H1 (cell line): Measurements from ENCODE around the gene HIVEP3. TPM values are rescaled to one million over a fixed set of nuclear protein-coding genes. Genes with fewer than 3 reads are reported as not detected.
A peak's percentile ranks its signal among the peaks of the same experiment; 100 is the strongest.

Experiments
- CTCF ChIA-PET: fragments of 300-600 bp; sonication (Branson Sonifier 250); formaldehyde crosslinking; loops from one replicate; lab custom pipeline; 2021; ENCODE audit not compliant: partially characterized antibody; lab: Charles Lee
- POLR2A ChIA-PET: fragments of 300-600 bp; sonication (Branson Sonifier 250); formaldehyde crosslinking; loops from one replicate; lab custom pipeline; 2021; ENCODE audit warnings: inconsistent platforms; ENCODE audit not compliant: partially characterized antibody; lab: Charles Lee
- DNase-seq, 2 experiments: peaks; one replicate each; pipeline versions ENCODE4 v3.0.0 to v3.0.0-alpha.2; 2010 to 2022; ENCODE audit warnings: low spot score in 2 of 2, low read depth in 1 of 2, mixed read lengths in 1 of 2
- FAIRE-seq: peaks from 2 replicates; lab custom pipeline; 2011; peaks lifted over from hg19 to GRCh38; lab: Jason Lieb, UNC
- H2AFZ ChIP-seq: 2 replicates; pipeline ENCODE4 v1.8.1; 2012; ENCODE audit warnings: low read length, inconsistent platforms
- H2AK5ac ChIP-seq: 2 replicates; pipeline ENCODE4 v1.6.1; 2013; ENCODE audit warnings: low read depth, low read length
- H2BK120ac ChIP-seq: replicated peaks from 2 replicates; pipeline ENCODE3; 2013; ENCODE audit warnings: low read depth, low read length, inconsistent platforms
- H2BK12ac ChIP-seq: 2 replicates; pipeline ENCODE4 v1.6.1; 2013; ENCODE audit warnings: low read depth, low read length
- H2BK15ac ChIP-seq: 2 replicates; pipeline ENCODE4 v1.6.1; 2013; ENCODE audit warnings: low read length
- H2BK20ac ChIP-seq: 2 replicates; pipeline ENCODE4 v1.6.1; 2013; ENCODE audit warnings: low read length
- H2BK5ac ChIP-seq: 2 replicates; pipeline ENCODE4 v1.6.1; 2013; ENCODE audit warnings: low read depth, low read length
- H3K14ac ChIP-seq: 2 replicates; pipeline ENCODE4 v1.6.1; 2013; ENCODE audit warnings: inconsistent platforms; ENCODE audit not compliant: insufficient read length
- H3K18ac ChIP-seq: 2 replicates; pipeline ENCODE4 v1.6.1; 2013; ENCODE audit warnings: low read length; ENCODE audit errors: extremely low read depth
- H3K23ac ChIP-seq: 2 replicates; pipeline ENCODE4 v1.6.1; 2013; ENCODE audit warnings: inconsistent platforms; ENCODE audit not compliant: insufficient read length
- H3K23me2 ChIP-seq: 2 replicates; pipeline ENCODE4 v1.6.1; 2013; ENCODE audit warnings: low read depth, low read length
- H3K27ac ChIP-seq: 2 replicates; pipeline ENCODE4 v1.6.1; 2011; ENCODE audit warnings: low read depth, low read length, inconsistent platforms
- H3K27me3 ChIP-seq, 4 experiments: replicated peaks in 1 of 4; 1 replicate in 1 of 4; 2 replicates in 3 of 4; pipeline versions ENCODE4 v1.6.1 to v1.8.1; 2011 to 2013; ENCODE audit warnings: low read length in 3 of 4, mild to moderate bottlenecking in 3 of 4, inconsistent platforms in 2 of 4, mixed read lengths in 2 of 4, moderate library complexity in 1 of 4; ENCODE audit not compliant: control insufficient read depth in 3 of 4, insufficient read depth in 3 of 4; ENCODE audit errors: extremely low read depth in 1 of 4
- H3K36me3 ChIP-seq, 4 experiments: 2 replicates each; pipeline versions ENCODE4 v1.6.1 to v1.8.1; 2011 to 2013; ENCODE audit warnings: mild to moderate bottlenecking in 4 of 4, low read length in 3 of 4, moderate library complexity in 2 of 4, control low read depth in 1 of 4, inconsistent platforms in 1 of 4; ENCODE audit not compliant: insufficient read depth in 4 of 4, control insufficient read depth in 2 of 4
- H3K4ac ChIP-seq: replicated peaks from 2 replicates; pipeline ENCODE3; 2013; ENCODE audit warnings: low read length, low read depth, mixed read lengths, inconsistent platforms; ENCODE audit not compliant: insufficient read length
- H3K4me1 ChIP-seq, 4 experiments: replicated peaks in 1 of 4; 1 replicate in 1 of 4; 2 replicates in 3 of 4; pipeline versions ENCODE4 v1.6.1 to v1.8.1; 2011 to 2013; ENCODE audit warnings: low read length in 3 of 4, inconsistent platforms in 2 of 4, mixed read lengths in 1 of 4; ENCODE audit not compliant: insufficient read depth in 4 of 4, control insufficient read depth in 3 of 4
- H3K4me2 ChIP-seq, 2 experiments: 2 replicates each; pipeline versions ENCODE4 v1.6.1 to v1.8.1; 2011 to 2013; ENCODE audit warnings: low read depth in 2 of 2, low read length in 2 of 2, control low read depth in 1 of 2, inconsistent platforms in 1 of 2, mild to moderate bottlenecking in 1 of 2; ENCODE audit not compliant: insufficient read depth in 1 of 2
- H3K4me3 ChIP-seq, 4 experiments: fragments of 200-600, 300-600 bp in 1 of 4; sonication (generic), shearing (Covaris generic), sonication (Bioruptor Twin) in 1 of 4; 2 replicates each; pipeline versions ENCODE4 v1.5.1 to v1.8.1; 2011 to 2016; ENCODE audit warnings: low read length in 4 of 4, low read depth in 3 of 4, control low read depth in 2 of 4, inconsistent platforms in 2 of 4, mild to moderate bottlenecking in 2 of 4, mixed read lengths in 1 of 4, moderate library complexity in 1 of 4; ENCODE audit not compliant: insufficient read depth in 2 of 4; ENCODE audit errors: extremely low read depth in 1 of 4
- H3K56ac ChIP-seq: replicated peaks from 2 replicates; pipeline ENCODE3; 2013; ENCODE audit warnings: low read depth, mild to moderate bottlenecking, mixed read lengths, low read length, inconsistent platforms; ENCODE audit not compliant: insufficient read length
- H3K79me1 ChIP-seq: 2 replicates; pipeline ENCODE4 v1.6.1; 2013; ENCODE audit warnings: low read depth, low read length, control low read depth
- H3K79me2 ChIP-seq, 2 experiments: 2 replicates each; pipeline versions ENCODE4 v1.6.1 to v1.8.1; 2012 to 2013; ENCODE audit warnings: low read length in 2 of 2, mild to moderate bottlenecking in 2 of 2, inconsistent platforms in 1 of 2; ENCODE audit not compliant: insufficient read depth in 2 of 2, control insufficient read depth in 1 of 2
- H3K9ac ChIP-seq, 4 experiments: replicated peaks in 1 of 4; 1 replicate in 1 of 4; 2 replicates in 3 of 4; pipeline versions ENCODE4 v1.6.1 to v1.8.1; 2011 to 2013; ENCODE audit warnings: low read depth in 3 of 4, low read length in 3 of 4, control low read depth in 2 of 4, mild to moderate bottlenecking in 2 of 4, moderate library complexity in 2 of 4, inconsistent platforms in 1 of 4; ENCODE audit errors: extremely low read depth in 1 of 4
- H3K9me3 ChIP-seq, 2 experiments: 2 replicates each; pipeline versions ENCODE4 v1.6.1 to v1.8.1; 2012 to 2013; ENCODE audit warnings: mild to moderate bottlenecking in 2 of 2, moderate library complexity in 2 of 2, control low read depth in 1 of 2, inconsistent platforms in 1 of 2, low read depth in 1 of 2, low read length in 1 of 2, mixed read lengths in 1 of 2; ENCODE audit not compliant: insufficient read depth in 2 of 2
- H4K20me1 ChIP-seq, 2 experiments: replicated peaks in 1 of 2; 2 replicates each; pipeline versions ENCODE3 to v1.8.1; 2011 to 2013; ENCODE audit warnings: inconsistent platforms in 2 of 2, low read length in 2 of 2, mild to moderate bottlenecking in 1 of 2; ENCODE audit not compliant: insufficient read depth in 2 of 2, control insufficient read depth in 1 of 2
- H4K5ac ChIP-seq: 2 replicates; pipeline ENCODE4 v1.6.1; 2013; ENCODE audit warnings: low read length, low read depth, mixed read lengths, inconsistent platforms; ENCODE audit not compliant: insufficient read length
- H4K8ac ChIP-seq: 2 replicates; pipeline ENCODE4 v1.8.0; 2013; ENCODE audit warnings: mild to moderate bottlenecking, moderate library complexity, low read length, inconsistent platforms; ENCODE audit not compliant: insufficient read depth; ENCODE audit errors: extremely low read depth
- H4K91ac ChIP-seq: replicated peaks from 2 replicates; pipeline ENCODE3; 2013; ENCODE audit warnings: low read length, mixed read lengths, inconsistent platforms; ENCODE audit not compliant: insufficient read length
- YY1 ChIP-seq: IDR thresholded peaks from 2 replicates; pipeline ENCODE4 v1.6.1; 2011; ENCODE audit warnings: low read depth, mild to moderate bottlenecking, low read length
- WGBS, 2 experiments: shearing (Covaris generic) in 1 of 2; methylation state at CpG; one replicate each; pipeline versions ENCODE4 v1.1.6 to v1.1.7; 2013 to 2015; ENCODE audit warnings: low lambda C conversion rate in 2 of 2, mixed read lengths in 2 of 2, inconsistent platforms in 1 of 2, low coverage in 1 of 2, missing lambda C conversion rate in 1 of 2; ENCODE audit not compliant: insufficient replicate concordance in 2 of 2, insufficient coverage in 1 of 2, insufficient read length in 1 of 2; ENCODE audit errors: extremely low coverage in 1 of 2, missing lambda C conversion rate in 1 of 2; 5-methylcytosine and 5-hydroxymethylcytosine counted together
- polyA plus RNA-seq, 7 experiments: library from polyadenylated mRNA; depleted of rRNA in 3 of 7; stranded (reverse) in 5 of 7; unstranded in 2 of 7; fragments of >200 nt in 5 of 7; fragments of 200-250 nt in 2 of 7; gene quantifications; 1 replicate in 5 of 7; 2 replicates in 1 of 7; 4 replicates in 1 of 7; pipeline versions ENCODE4 v1.2.1 to v1.2.3, GENCODE V29; 2011 to 2013; ENCODE audit warnings: missing spikeins in 2 of 7, mixed read lengths in 2 of 7
- total RNA-seq: library from RNA; stranded (reverse); fragmentation: NEBNext Ultra II Directional; extraction: Animal tissue kit (Norgen Biotek cat#: 25700); gene quantifications from 2 replicates; pipeline ENCODE4 v1.2.1, GENCODE V29; 2021
- TF ChIP-seq, protein P1 (sequence below): IDR thresholded peaks from 2 replicates; pipeline ENCODE4 v1.6.1; 2012; ENCODE audit warnings: inconsistent platforms
- TF ChIP-seq, protein P2 (sequence below): IDR thresholded peaks from 2 replicates; pipeline ENCODE4 v1.6.1; 2012; ENCODE audit warnings: inconsistent platforms

Gene HIVEP3
- total and polyA plus RNA-seq, 2 of the 8 experiments (the other 6 are each of a cell fraction or from before 2014, with no cell fraction given), result 0.24 to 0.69 TPM

DNA sequence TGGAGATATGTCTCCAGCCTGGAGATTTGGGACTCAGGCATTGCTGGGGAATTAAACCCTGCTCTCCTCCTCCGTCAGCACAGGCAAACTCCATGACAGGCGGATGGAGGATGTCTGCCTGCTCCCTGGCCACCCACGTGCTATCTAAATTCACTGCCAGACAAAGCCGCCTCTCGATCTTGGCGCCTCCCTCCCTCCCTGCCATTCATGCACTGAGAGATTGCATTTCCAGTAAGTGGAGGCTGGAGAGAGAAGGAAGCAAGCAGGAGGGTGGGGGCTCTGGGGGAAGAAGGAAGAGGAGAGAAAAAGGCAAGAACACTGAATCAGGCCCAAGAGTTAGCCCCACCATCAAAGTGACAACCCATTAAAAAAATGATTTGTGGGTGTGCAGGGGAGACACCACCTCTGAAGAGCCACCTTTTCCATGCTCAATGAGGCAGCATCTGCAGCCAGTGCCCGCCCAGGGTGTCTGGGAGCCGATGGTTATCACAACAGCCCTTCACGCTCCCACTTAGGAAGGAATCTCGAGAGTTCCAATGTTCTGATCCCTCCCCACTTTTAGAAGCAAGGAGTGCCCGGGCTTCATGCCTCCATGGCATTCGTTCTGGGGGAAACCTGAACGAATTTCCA is 183.0 kb downstream of the HIVEP3 start:
- H3K14ac ChIP-seq, result no peak overlapping the region
- POLR2A ChIA-PET, result no interaction called here
- no peak overlapping the region for H3K4me2 ChIP-seq
- H2BK120ac ChIP-seq, result no peak overlapping the region
- no peaks in the 10 kb centered on the region for H3K9me3 ChIP-seq
- peaks cover 0 to 3% (median 0%) of the 10 kb centered on the region in 4 experiments; a peak in 2 of 7 replicates for H3K4me1 ChIP-seq
- H3K23ac ChIP-seq, result no peak overlapping the region
- H3K4me3 ChIP-seq, result no peak overlapping the region
- H3K23me2 ChIP-seq, result no peaks in the 10 kb centered on the region
- no peak overlapping the region for H2BK12ac ChIP-seq
- no peak overlapping the region for H4K5ac ChIP-seq
- CTCF ChIA-PET, result interaction anchor here (1.0 kb wide), 1 partner anchor 19 kb away, joined by 3 read pairs; no protein-coding TSS in a partner anchor
- FAIRE-seq (no peak), DNase-seq (no peak)
- no peak overlapping the region for H2BK20ac ChIP-seq
- no peak overlapping the region for H3K27ac ChIP-seq
- no peaks in the 10 kb centered on the region for H3K79me2 ChIP-seq
- no peak overlapping the region; the same call in 1 of the 2 replicates for H4K8ac ChIP-seq
- peaks cover 0 to 2% (median 0%) of the 10 kb centered on the region in 4 experiments; a peak in 1 of 7 replicates for H3K27me3 ChIP-seq
- no peak overlapping the region for H2AK5ac ChIP-seq
- H4K20me1 ChIP-seq, result no peaks in the 10 kb centered on the region
- no peak overlapping the region for H2AFZ ChIP-seq
- no peak overlapping the region for H3K18ac ChIP-seq
- no peaks in the 10 kb centered on the region for H3K79me1 ChIP-seq
- WGBS, 2 experiments, result 73% methylated on average over 10 of the region's 13 CpGs; no CpG with 5 or more reads in 1 of the 2 experiments
- no peak overlapping the region for H2BK5ac ChIP-seq
- no peak overlapping the region for H3K4ac ChIP-seq
- TF ChIP-seq, protein P1, sequence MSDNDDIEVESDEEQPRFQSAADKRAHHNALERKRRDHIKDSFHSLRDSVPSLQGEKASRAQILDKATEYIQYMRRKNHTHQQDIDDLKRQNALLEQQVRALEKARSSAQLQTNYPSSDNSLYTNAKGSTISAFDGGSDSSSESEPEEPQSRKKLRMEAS, result peak; percentile 57
- TF ChIP-seq, protein P2, sequence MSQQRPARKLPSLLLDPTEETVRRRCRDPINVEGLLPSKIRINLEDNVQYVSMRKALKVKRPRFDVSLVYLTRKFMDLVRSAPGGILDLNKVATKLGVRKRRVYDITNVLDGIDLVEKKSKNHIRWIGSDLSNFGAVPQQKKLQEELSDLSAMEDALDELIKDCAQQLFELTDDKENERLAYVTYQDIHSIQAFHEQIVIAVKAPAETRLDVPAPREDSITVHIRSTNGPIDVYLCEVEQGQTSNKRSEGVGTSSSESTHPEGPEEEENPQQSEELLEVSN, result peak; percentile 27; the same call in 1 of the 2 replicates
- TF ChIP-seq YY1, result no peak
- TF ChIP-seq, all 59 proteins: peak for 2
- Histone ChIP-seq H2BK15ac (no peak overlapping the region), H3K36me3 (no peaks in the 10 kb centered on the region), H3K9ac (no peak overlapping the region), H4K91ac (no peak overlapping the region), H3K56ac (no peak overlapping the region)
